ENCODE results near the gene SNRNP27. TPM values are rescaled to one million over a fixed set of nuclear protein-coding genes. Genes with fewer than 3 reads are reported as not detected.
"Not testable (repeated sequence)": the region's sequence is repeated elsewhere in the genome, so short reads cannot be mapped to it uniquely, and the experiment has no call there.

Gene SNRNP27
- total RNA-seq, 1 experiment from 2014 or later = 22.4 TPM

- no peak for DNase-seq (ENCODE audit: low spot score)
Measured at GRCh38 chr2:69945941-69946340, 52.2 kb downstream of the SNRNP27 start.

- peak; percentile 93 for DNase-seq (ENCODE audit: low spot score)
Measured at GRCh38 chr2:69946351-69947324, 52.9 kb downstream of the SNRNP27 start.

GRCh38 chr2:69947325-69947931 lies 53.7 kb downstream of the SNRNP27 start:
- peak; percentile 65 for DNase-seq (ENCODE audit: low spot score)

GRCh38 chr2:69948032-69948962 lies 54.5 kb downstream of the SNRNP27 start:
- no peak for DNase-seq (ENCODE audit: low spot score)

- DNase-seq (ENCODE audit: low spot score) = no peak
Measured at GRCh38 chr2:69948963-69949645, 55.3 kb downstream of the SNRNP27 start.

- no peak for DNase-seq (ENCODE audit: low spot score)
Measured at GRCh38 chr2:69950241-69950640, 56.5 kb downstream of the SNRNP27 start.

- not testable (repeated sequence) for DNase-seq (ENCODE audit: low spot score)
Measured at GRCh38 chr2:69950671-69951070, 56.9 kb downstream of the SNRNP27 start.

GRCh38 chr2:69952336-69953115 lies 58.8 kb downstream of the SNRNP27 start:
- no peak for DNase-seq (ENCODE audit: low spot score)

- DNase-seq (ENCODE audit: low spot score) = no peak
Measured at GRCh38 chr2:69954084-69954483, 60.3 kb downstream of the SNRNP27 start.

Small RNA genes within 50 kb of the gene (small RNA-seq; reads per million reads assigned to genes)
- not detected for gene RPL23AP92

Other genes starting within 250 kb of the SNRNP27 start
- 460 and 510 TPM in 2 replicates for gene ANXA4, start 151.8 kb upstream of the SNRNP27 start, total RNA-seq (2014; rRNA removed; shearing (Covaris generic))
- 21.5 and 25.8 TPM in 2 replicates for gene GMCL1, start 64.3 kb upstream of the SNRNP27 start, total RNA-seq (2014; rRNA removed; shearing (Covaris generic))
- gene MXD1, start 21.2 kb downstream of the SNRNP27 start, total RNA-seq (2014; rRNA removed; shearing (Covaris generic)) = 18.3 and 22.3 TPM in 2 replicates
- gene ASPRV1, start 67.7 kb downstream of the SNRNP27 start, total RNA-seq (2014; rRNA removed; shearing (Covaris generic)) = 1.1 and 2.1 TPM in 2 replicates
- gene PCBP1, start 193.5 kb downstream of the SNRNP27 start, total RNA-seq (2014; rRNA removed; shearing (Covaris generic)) = 47.6 and 52.6 TPM in 2 replicates

Data from HT-29 (cell line).